HG03378 (cell line): ENCODE data around the gene PTGER1.
"Not testable (repeated sequence)": the region's sequence is repeated elsewhere in the genome, so short reads cannot be mapped to it uniquely, and the experiment has no call there.

Experiments used
- ATAC-seq: cut with Tn5 transposase; IDR thresholded peaks from one replicate; pipeline ENCODE4 v1.9.1; 2021; ENCODE audit warnings: mild to moderate bottlenecking, moderate library complexity; ENCODE audit not compliant: unreplicated experiment

The PTGER1 gene, protein sequence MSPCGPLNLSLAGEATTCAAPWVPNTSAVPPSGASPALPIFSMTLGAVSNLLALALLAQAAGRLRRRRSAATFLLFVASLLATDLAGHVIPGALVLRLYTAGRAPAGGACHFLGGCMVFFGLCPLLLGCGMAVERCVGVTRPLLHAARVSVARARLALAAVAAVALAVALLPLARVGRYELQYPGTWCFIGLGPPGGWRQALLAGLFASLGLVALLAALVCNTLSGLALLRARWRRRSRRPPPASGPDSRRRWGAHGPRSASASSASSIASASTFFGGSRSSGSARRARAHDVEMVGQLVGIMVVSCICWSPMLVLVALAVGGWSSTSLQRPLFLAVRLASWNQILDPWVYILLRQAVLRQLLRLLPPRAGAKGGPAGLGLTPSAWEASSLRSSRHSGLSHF

DNA sequence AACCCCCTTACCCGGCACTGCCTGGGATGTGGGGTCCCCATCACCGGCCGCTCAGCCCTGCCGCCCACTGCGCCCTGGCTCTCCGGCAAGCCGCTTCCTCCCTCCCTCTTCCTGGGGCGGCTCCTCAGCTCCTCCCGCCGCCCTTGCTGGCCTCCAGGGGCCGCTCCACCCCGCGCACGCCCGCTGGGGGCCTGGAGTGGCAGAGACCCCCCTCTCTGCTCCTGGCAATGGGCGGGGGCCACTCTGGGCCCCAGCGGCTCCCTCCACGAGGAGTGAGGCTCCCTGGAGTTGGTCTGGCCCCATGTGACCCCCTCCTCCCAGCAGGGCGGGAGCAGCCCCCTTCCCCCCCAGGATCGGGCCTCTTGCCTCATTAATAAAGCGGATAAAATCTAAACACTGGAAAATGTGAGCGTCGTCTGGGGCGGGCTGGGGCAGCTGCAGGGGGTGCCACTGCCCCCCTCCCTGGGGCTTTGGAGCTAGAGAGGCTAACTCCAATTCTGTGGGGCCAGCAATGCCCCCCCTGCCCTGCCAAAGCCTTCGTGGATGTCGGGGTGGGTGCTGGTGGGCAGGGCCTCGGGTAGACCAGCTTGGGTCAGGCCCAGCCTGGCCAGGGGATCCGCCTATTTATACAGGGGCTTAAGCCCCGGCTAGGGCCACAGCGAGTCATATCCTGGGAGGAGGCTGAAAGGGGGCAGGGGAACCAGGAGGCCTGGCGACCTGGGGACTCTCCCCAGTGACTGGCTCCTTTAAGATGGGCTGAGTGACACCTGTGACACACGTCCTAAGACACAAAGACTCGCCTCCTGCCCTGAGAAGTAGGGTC, at the start of gene PTGER1:
Gene PTGER1 (minus strand): TSS at position 104 of the 823 bp plus-strand sequence. CDS start 1,034 bp downstream, outside the sequence.
- no peak for ATAC-seq

DNA sequence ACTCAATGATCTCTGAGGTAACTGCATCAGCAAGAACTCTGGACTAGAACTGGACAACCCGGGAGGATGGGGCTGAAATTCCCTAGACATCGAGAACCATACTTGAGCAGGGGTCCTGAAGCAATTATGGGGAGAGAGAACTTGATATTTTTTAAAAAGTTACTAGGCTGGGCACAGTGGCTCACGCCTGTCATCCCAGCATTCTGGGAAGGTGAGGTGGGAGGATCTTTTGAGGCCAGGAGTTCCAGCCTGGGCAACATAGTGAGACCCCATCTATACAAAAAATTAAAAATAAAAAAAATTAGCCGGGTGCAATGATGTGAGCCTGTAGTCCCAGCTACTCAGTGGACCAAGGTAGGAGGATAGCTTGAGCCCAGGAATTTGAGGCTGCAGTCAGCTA, 45.4 kb upstream of the PTGER1 start:
- no peak for ATAC-seq

DNA sequence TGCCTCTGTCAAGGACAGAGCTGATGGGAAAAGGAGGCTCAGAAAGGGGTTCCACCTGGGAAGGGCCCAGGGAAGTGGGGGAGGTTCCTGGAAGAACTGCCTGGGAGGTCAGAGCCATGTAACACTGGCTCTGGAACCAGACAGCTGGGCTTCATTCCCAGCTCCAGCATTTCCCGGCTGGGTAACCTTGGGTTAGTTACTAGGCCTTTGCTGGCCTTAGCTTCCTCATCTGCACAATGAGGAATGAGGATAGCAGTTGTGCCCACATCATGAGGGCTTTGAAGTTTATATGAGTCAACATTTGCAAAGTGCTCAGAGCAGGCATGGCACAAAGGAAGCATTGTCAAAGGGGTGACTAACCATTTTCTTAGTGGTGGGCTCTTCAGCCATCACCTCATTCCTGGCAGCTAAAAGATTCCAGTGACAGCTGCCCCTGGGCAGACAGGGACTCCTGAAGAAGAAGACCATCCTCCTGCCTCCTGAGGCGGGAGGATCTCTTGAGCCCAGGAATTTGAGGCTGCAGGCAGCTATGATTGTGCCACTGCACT, 44.8 kb upstream of the PTGER1 start:
- no peak for ATAC-seq

DNA sequence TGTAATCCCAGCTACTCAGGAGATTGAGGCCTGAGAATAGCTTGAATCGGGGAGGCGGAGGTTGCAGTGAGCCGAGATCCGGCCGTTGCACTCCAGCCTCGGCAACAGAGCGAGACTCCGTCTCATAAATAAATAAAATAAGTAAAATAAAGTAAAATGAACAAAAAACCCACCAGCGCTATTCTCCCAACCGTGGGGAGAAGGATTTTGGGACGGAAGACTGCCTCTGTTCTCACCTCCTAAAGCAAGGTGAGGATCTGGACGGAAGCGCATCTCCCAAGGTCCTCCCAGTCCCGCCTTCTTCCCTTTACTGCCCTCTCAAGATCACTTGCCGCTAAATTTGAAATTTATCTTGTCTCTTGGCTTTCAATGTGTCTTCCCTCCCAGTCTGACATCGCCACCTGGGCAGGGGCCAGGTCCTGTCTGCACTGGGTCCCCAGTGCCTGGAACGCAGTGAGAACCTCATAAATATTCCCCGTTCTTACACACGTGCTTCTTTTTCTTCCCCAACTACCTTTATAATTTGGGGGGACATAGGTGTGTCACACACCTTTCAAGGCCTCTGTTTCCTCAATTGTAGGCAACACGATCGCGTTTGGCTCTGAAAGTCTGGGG, 44.2 kb upstream of the PTGER1 start:
- no peak for ATAC-seq

DNA sequence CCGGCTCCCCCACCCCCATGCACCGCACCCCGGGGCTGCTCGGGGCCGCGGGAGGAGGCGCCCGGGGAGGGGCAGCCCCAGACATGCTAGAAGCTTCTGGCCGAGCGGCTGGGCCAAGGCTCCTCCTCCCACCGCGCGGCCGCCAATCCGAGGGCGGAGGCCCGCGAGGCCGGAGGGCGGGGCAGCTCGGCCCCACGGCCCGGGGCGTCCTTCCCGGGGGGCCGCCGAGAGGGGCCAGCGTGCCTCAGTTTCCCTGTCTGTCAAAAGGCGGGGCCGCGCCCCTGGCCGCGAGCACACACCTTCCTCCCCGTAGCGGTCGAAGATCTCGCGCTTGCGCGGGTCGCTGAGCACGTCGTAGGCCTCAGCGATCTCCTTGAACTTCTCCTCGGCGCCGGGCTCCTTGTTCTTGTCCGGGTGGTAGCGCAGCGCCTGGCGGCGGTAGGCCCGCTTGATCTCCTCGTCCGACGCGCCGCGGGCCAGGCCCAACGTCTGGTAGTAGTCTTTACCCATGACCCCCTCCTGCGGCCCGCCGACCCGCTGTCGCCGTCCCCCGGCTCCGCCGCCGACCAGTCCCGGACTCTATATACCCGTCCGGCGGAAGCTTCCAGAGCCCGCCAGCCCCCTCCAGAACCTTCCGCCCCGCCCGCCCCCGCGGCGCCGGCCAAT, 42.8 kb upstream of the PTGER1 start, which contains the start of gene DNAJB1:
Gene DNAJB1 (minus strand): TSS at position 558 of the 666 bp plus-strand sequence. CDS start 48 bp downstream, at position 510.
- ATAC-seq: peak; percentile 41

DNA sequence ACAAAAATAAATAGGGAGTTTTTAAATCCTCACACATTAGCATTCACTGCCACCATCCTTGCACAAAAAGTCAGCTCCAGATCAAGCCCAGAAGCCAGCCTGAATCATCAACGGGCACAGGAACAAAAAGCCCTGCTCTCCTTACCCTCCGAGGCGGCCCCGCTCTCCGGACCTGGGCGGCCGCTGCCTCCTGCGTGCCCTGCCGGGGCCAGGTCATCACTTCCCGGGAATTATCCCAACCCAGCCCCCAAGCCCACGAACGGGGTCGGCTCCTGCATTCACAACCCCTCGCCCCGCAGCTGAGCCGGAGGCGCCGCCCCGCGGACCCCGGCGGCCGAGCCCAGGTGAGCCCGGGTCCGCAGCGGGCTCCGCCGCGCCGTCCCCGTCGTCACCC, 42.3 kb upstream of the PTGER1 start:
- no peak for ATAC-seq

DNA sequence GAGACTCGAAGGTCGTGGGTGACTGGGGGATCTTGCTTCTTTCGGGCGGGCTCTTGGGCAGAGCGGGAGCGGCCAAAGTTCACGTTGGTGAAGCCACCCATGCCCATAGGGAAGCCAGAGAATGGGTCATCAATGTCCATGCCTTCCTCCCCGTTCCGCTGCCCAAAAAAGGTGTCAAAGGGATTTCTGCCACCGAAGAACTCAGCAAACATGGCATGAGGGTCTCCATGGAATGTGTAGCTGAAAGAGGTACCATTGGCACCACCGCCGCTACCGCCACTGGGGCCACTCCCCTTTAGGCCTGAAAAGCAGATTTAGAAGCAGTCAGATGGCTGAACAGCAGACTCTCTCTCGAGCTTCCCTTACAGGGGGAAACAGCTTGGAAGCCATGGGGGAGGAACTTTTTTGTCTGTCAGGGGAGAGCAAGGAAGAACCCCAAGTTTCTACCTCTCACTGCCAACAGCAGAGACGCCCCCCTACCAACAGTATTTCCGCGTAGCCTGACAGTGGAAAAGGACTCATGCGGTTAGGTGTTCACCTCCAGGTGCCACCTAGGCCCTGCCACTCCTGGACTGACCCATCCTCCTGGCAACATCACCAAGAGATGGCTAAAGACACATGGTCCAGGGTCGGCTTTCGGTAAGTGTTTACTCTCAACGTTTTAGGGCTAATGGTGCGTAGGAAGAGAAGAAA, 41.7 kb upstream of the PTGER1 start:
- ATAC-seq: no peak

DNA sequence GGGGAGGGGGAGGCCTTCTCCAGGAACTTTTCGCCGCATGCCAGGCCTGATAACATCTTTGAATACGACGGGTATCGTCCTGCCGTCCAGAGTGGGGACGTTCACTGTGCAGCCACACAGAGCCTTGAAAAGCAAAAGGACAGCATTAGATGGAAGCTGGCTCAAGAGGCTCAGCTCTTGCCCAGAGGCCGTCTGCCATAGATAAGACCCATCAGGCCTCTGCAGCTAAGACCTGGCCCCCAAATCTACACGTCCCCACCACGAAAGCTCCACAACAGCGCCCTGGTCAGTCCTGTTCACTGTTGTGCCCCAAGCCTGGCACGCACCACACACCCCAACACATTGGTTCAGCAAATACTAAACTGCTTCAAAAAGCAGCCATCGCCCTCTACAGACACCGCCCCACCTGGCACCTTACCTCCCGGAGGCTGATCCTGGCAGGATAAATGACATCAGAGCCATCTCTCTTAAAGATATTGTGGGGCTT, 40.9 kb upstream of the PTGER1 start:
- no peak for ATAC-seq

DNA sequence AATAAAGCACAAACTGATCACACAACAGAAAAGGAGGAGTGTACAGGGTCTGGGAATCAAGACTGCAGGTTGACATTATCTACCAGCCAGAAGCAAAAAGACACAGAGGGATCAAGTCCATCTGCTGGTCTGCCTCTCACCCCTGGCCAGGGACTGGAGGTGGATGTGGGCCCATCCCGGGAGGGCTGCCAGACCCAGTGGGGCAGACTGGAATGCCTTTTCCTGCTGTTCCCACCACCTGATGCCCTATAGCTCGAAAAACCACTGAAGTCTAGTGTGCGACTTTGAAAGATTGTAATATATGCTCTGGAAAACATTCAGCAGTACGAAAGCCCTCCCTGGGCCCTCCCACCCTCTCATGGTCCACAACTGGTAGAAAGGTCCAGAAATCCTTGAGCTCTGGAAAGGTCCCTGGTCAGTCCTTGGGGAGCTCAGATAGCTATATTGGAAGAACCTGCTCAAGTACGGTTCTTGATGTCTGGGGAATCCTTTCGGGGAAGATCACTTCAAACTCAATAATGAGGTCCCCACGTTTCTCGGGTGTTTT, 40.4 kb upstream of the PTGER1 start:
- ATAC-seq: no peak

DNA sequence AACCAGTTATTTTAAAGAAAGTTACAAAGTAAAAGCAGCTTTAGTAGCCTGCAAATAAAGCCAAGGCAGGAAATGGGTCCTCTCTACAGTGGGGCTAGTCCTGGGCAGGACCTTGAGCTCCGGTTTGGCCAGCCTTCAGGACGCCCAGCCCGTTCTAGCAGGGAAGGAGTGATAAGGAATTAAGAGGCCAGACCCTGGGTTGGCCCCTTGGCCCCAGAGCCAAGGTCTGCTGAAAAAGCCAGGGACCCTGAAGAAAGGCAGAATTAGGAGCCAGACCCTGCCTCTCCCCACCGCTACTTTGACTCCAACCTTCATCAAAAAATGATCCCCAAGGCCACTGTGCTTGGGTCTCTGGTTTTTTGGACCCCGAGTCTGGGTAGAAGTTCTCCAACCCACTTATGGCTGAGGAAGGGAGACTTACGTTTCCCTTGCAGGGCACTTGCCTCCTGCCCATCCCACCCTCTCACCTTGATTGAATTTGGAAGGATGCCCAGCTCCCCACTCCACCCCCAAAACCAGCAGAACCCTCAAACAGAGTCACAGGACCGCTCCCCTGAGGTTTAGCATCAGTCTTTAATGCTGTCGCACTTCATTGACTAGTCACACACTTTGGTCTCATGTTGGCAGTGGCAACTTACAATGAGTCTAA, 39.2 kb upstream of the PTGER1 start:
- no peak for ATAC-seq

DNA sequence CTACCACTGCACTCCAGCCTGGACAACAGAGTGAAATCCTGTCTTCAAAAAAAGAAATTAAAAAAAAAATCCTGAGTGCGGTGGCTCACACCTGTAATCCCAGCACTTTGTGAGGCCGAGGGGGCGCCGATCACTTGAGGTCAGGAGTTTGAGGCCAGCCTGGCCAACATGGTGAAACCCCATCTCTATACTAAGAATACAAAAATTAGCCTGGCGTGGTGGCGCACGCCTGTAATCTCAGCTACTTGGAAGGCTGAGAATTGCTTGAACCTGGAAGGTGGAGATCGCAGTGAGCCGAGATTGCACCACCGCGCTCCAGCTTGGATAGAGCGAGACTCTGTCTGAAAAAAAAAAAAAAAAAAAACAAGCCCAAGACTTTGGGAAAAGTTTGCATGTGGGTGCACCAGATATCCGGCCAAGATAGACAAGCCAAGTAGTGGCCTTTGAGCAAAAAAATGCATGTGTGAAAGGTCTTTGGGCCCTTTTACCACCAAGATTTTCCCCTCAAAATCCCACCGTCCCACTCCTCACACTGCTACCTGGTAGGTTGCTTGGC, 37.3 kb upstream of the PTGER1 start:
- ATAC-seq: no peak

DNA sequence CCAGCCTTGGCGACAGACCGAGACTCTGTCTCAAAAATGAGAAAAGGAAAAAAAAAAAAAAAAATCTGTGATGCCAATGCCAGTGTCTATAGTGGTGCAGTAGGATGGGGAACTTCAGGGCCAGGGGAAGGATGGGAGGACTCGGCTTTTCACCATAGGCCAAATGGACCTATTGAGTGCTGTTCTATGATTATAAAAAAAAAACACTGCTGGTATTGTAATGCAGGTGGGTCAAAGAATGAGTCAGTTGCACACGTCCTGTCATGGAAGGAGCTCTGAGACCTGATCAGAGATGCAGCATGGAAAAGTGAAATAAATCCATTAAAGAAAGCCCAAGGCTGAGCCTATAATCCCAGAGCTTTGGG, 36.1 kb upstream of the PTGER1 start:
- ATAC-seq: no peak

DNA sequence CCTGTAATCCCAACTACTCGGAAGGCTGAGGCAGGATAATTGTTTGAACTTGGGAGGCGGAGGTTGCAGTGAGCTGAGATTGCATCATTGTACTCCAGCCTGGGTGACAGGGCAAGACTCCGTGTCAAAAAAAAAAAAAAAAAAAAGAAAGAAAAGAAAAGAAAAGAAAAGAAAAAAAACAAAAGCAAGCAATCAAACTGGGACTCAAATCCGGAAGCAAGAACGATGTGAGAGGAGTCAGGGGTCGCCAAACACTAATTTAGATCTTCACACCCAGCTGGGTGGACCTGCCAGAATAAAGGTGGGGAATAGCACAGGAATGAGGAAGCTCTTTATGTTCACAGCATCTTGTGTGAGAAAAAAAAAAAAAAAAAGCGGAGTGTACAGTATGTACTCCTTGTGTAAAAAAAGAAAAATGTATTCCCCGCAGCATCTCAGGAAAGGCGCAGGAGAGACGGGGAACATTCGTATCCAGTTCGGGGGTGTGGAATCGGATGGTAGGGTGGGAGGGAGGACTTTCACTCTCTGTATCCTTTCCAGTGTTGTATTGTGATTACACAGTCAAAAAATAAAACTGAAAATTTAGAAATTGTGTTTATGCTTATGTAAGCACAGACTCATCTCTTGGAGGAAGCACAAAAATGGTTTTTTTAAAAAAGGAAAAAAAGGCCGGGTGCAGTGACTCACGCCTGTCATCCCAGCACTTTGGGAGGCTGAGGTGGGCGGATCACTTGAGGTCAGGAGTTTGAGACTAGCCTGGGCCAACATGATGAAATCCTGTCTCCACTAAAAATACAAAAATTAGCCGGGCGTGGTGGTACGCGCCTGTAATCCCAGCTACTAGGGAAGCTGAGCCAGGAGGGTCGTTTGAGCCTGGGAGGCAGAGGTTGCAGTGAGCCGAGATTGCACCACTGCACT, 35.4 kb upstream of the PTGER1 start:
- no peak for ATAC-seq

DNA sequence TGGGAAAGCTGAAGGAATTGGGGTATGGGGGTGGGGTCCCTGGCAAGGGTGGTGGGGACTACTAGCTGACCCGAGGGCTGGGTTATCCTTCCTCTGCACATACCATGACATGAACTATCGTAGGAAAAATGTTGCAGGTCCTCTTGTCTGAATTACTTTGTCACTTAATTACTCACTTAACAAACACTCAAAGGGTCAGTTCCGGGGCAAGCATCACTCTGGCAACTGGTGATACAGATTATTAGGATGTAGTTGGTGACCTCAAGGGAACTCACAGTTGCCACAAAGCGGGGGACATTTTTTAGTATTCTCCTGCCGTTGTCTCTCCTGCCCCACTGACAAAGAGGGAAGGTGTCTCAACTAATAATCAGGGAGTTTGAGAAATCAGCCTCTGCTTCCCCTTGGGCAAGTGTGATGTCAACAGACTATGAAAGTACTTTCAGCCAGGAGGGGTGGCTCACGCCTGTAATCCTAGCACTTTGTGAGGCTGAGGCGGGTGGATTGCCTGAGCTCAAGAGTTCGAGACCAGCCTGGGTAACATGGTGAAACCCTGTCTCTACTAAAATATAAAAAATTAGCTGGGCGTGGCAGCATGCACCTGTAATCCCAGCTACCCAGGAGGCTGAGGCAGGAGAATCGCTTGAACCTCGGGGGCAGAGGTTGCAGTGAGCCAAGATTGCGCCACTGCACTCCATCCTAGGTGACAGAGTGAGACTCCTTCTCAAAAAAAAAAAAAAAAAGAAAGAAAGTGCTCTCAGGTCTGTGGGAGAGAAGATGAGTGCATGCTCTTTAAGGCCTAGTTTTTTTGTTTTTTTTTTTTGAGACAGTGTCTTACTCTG, 32.8 kb upstream of the PTGER1 start:
- no peak for ATAC-seq

DNA sequence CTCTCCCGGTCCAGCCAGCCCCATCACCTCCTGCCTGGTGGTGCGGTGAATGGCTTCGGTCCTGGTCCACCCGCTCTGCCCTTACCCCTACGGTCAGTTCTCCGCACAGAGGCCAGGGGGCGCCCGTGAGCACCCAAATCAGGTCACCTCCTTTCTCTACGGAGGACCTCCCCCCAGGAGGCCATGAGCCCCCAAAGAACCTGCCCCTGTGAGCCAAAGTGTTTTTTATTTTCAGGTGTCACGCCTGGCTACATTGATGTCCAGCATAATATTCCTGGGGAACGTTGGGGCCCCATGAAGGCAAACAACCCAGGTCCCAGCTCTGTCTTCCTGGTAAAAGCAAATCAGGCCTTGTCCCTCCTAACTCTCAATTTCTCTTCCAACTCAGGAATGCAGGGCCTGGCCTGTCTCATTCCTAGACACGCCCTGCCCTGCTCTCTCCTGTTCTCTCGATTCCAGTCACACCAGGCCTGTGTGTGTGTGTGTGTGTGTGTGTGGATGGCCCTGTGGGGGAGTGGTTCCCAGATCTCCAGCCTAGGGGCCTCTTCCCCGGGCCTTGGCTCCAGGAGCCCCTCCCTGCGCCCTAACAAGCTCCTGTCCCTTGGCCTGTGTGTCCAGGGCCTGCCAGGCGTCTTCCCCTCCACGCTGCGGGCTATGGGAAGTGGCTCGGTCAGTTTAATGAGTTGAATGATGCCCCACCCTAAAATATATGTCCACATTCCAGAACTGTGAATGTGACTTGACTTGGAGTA, 30.5 kb upstream of the PTGER1 start:
- ATAC-seq: no peak

DNA sequence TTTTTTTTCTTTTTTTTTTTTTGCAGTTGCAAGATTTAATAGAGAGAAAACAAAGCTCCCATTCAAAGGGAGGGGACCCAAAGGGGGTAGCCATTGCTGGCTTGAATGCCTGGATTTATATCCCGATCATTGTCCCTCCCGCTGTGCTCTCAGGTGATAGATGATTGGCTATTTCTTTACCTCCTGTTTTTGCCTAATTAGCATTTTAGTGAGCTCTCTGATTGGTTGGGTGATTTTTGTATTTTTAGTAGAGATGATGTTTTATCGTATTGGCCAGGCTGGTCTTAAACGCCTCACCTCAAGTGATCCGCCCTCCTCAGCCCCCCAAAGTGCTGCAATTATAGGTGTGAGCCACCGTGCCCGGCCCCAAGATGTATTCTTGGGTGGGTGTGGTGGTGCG, 29.4 kb upstream of the PTGER1 start:
- ATAC-seq: not testable (repeated sequence)
